ENCODE measurements around the gene WWC2. TPM values are rescaled to one million over a fixed set of nuclear protein-coding genes. Genes with fewer than 3 reads are reported as not detected.

WWC2 gene
- total and polyA plus RNA-seq, 2 experiments from 2014 or later, result 18.8 to 30.2 TPM

- no peak for TF ChIP-seq CTCF (IDR thresholded peaks at IDR 0.05; ENCODE audit: low read depth, low read length)
- peak in 1 of 2 donors; percentile 20 for DNase-seq (ENCODE audit: low read depth in 1 of 2, low spot score in 1 of 2)
- Histone ChIP-seq H3K36me3 (no peaks in the 10 kb centered on the region), H3K27me3 (no peaks in the 10 kb centered on the region), H3K9me3 (ENCODE audit: low read depth) (no peaks in the 10 kb centered on the region), H3K4me3 (no peak overlapping the region), H3K27ac (no peak overlapping the region), H3K4me1 (ENCODE audit: low read depth) (no peaks in the 10 kb centered on the region)
Measured at GRCh38 chr4:183256343-183256742, 157.3 kb downstream of the WWC2 start.

GRCh38 chr4:183256756-183257385 lies 157.8 kb downstream of the WWC2 start:
- H3K36me3 ChIP-seq, result no peaks in the 10 kb centered on the region
- no peaks in the 10 kb centered on the region for H3K27me3 ChIP-seq
- no peaks in the 10 kb centered on the region for H3K4me1 ChIP-seq (ENCODE audit: low read depth)
- peak; percentile 67 to 68 for DNase-seq (ENCODE audit: low read depth in 1 of 2, low spot score in 1 of 2)
- H3K27ac ChIP-seq, result no peak overlapping the region
- TF ChIP-seq CTCF (IDR thresholded peaks at IDR 0.05; ENCODE audit: low read depth, low read length), result peak; percentile 72
- no peaks in the 10 kb centered on the region for H3K9me3 ChIP-seq (ENCODE audit: low read depth)
- no peak overlapping the region for H3K4me3 ChIP-seq

- Histone ChIP-seq H3K4me1 (ENCODE audit: low read depth) (peaks cover 3% of the 10 kb centered on the region), H3K27ac (no peak overlapping the region), H3K27me3 (no peaks in the 10 kb centered on the region), H3K4me3 (no peak overlapping the region), H3K9me3 (ENCODE audit: low read depth) (no peaks in the 10 kb centered on the region), H3K36me3 (no peaks in the 10 kb centered on the region)
- no peak for TF ChIP-seq CTCF (IDR thresholded peaks at IDR 0.05; ENCODE audit: low read depth, low read length)
- DNase-seq (ENCODE audit: low read depth in 1 of 2, low spot score in 1 of 2), result no peak
Measured at GRCh38 chr4:183257808-183258207, 158.8 kb downstream of the WWC2 start.

- DNase-seq (ENCODE audit: low read depth in 1 of 2, low spot score in 1 of 2), result no peak
- Histone ChIP-seq H3K36me3 (peaks cover 2% of the 10 kb centered on the region), H3K9me3 (ENCODE audit: low read depth) (no peaks in the 10 kb centered on the region), H3K4me3 (no peak overlapping the region), H3K27me3 (no peaks in the 10 kb centered on the region), H3K27ac (no peak overlapping the region), H3K4me1 (ENCODE audit: low read depth) (peaks cover 3% of the 10 kb centered on the region)
- no peak for TF ChIP-seq CTCF (IDR thresholded peaks at IDR 0.05; ENCODE audit: low read depth, low read length)
Measured at GRCh38 chr4:183260491-183261151, 161.6 kb downstream of the WWC2 start.

GRCh38 chr4:183261953-183262775 lies 163.1 kb downstream of the WWC2 start:
- Histone ChIP-seq H3K36me3 (peaks cover 13% of the 10 kb centered on the region), H3K9me3 (ENCODE audit: low read depth) (no peaks in the 10 kb centered on the region), H3K27ac (no peak overlapping the region), H3K4me3 (no peak overlapping the region), H3K4me1 (ENCODE audit: low read depth) (peaks cover 3% of the 10 kb centered on the region), H3K27me3 (no peaks in the 10 kb centered on the region)
- peak; percentile 84 to 87 for DNase-seq (ENCODE audit: low read depth in 1 of 2, low spot score in 1 of 2)
- peak; percentile 82 for TF ChIP-seq CTCF (IDR thresholded peaks at IDR 0.05; ENCODE audit: low read depth, low read length)

All from cardiac muscle cell (in vitro differentiated cells and primary cell).